CD14-positive monocyte (primary cell): ENCODE data around the gene CST8. TPM values are rescaled to one million over a fixed set of nuclear protein-coding genes. Genes with fewer than 3 reads are reported as not detected.

Source experiments
- DNase-seq, 3 donors: peaks; one replicate each; pipeline ENCODE4 v3.0.0-alpha.2; 2011 to 2022
- H2AFZ ChIP-seq: 2 replicates; pipeline ENCODE4 v1.6.0; 2012; ENCODE audit warnings: mild to moderate bottlenecking, low read depth, low read length, inconsistent platforms; ENCODE audit not compliant: insufficient read depth, poor library complexity, severe bottlenecking
- H3K27ac ChIP-seq, 2 donors: 1 replicate in 1 of 2; 2 replicates in 1 of 2; pipeline ENCODE4 v1.5.1; 2012 to 2013; ENCODE audit warnings: low read length in 2 of 2, control low read depth in 1 of 2, inconsistent platforms in 1 of 2, low read depth in 1 of 2, mild to moderate bottlenecking in 1 of 2
- H3K27me3 ChIP-seq, 2 donors: one replicate each; pipeline versions ENCODE4 v1.6.0 to v1.6.1; 2011 to 2013; ENCODE audit warnings: low read length in 2 of 2; ENCODE audit not compliant: control insufficient read depth in 2 of 2, insufficient read depth in 2 of 2
- H3K36me3 ChIP-seq, 2 donors: replicated peaks in 1 of 2; 1 replicate in 1 of 2; 2 replicates in 1 of 2; pipeline versions ENCODE4 v1.5.1 to v1.6.1; 2012 to 2013; ENCODE audit warnings: low read length in 2 of 2, control low read depth in 1 of 2, inconsistent platforms in 1 of 2, mild to moderate bottlenecking in 1 of 2; ENCODE audit not compliant: insufficient read depth in 2 of 2, control insufficient read depth in 1 of 2
- H3K4me1 ChIP-seq, 2 donors: 1 replicate in 1 of 2; 2 replicates in 1 of 2; pipeline versions ENCODE4 v1.5.1 to v1.6.1; 2012 to 2013; ENCODE audit warnings: low read length in 2 of 2, control low read depth in 1 of 2, inconsistent platforms in 1 of 2, mild to moderate bottlenecking in 1 of 2, moderate library complexity in 1 of 2; ENCODE audit not compliant: insufficient read depth in 2 of 2, control insufficient read depth in 1 of 2
- H3K4me2 ChIP-seq: replicated peaks from 2 replicates; pipeline ENCODE3; 2012; ENCODE audit warnings: low read length, moderate library complexity, mild to moderate bottlenecking; ENCODE audit not compliant: poor library complexity, severe bottlenecking; ENCODE audit errors: extremely low read depth
- H3K4me3 ChIP-seq, 3 experiments: fragments of 200-600 bp in 1 of 3; sonication (generic) in 1 of 3; replicated peaks in 1 of 3; 1 replicate in 2 of 3; 2 replicates in 1 of 3; pipeline ENCODE4 v1.5.1; 2011 to 2013; ENCODE audit warnings: low read length in 3 of 3, mild to moderate bottlenecking in 3 of 3, control low read depth in 2 of 3, low read depth in 2 of 3, inconsistent platforms in 1 of 3, moderate library complexity in 1 of 3
- H3K79me2 ChIP-seq: 2 replicates; pipeline ENCODE4 v1.6.0; 2012; ENCODE audit warnings: mild to moderate bottlenecking, control low read depth, inconsistent platforms, low read length, moderate library complexity; ENCODE audit not compliant: insufficient read depth
- H3K9ac ChIP-seq: 2 replicates; pipeline ENCODE4 v1.6.0; 2017; ENCODE audit warnings: low read length, mild to moderate bottlenecking; ENCODE audit not compliant: insufficient read depth, poor library complexity, severe bottlenecking
- H3K9me3 ChIP-seq, 2 donors: replicated peaks in 1 of 2; 1 replicate in 1 of 2; 2 replicates in 1 of 2; pipeline versions ENCODE4 v1.5.1 to v1.6.1; 2012 to 2013; ENCODE audit warnings: low read length in 2 of 2, control low read depth in 1 of 2; ENCODE audit not compliant: control insufficient read depth in 1 of 2, insufficient read depth in 1 of 2
- H4K20me1 ChIP-seq: 2 replicates; pipeline ENCODE4 v1.6.0; 2012; ENCODE audit warnings: mild to moderate bottlenecking, low read length, control low read depth, moderate library complexity; ENCODE audit not compliant: insufficient read depth
- H3K27ac Mint-ChIP-seq, 7 donors: one replicate each; pipeline ENCODE4 v1.8.0; 2020; ENCODE audit warnings: mild to moderate bottlenecking in 7 of 7, mixed read lengths in 7 of 7, moderate library complexity in 6 of 7, inconsistent platforms in 2 of 7
- H3K27me3 Mint-ChIP-seq, 3 donors: one replicate each; pipeline ENCODE4 v1.8.0; 2021 to 2022; ENCODE audit warnings: low read depth in 3 of 3, mild to moderate bottlenecking in 3 of 3, mixed read lengths in 3 of 3, moderate library complexity in 3 of 3, inconsistent platforms in 1 of 3
- H3K36me3 Mint-ChIP-seq, 2 donors: one replicate each; pipeline ENCODE4 v1.8.0; 2020; ENCODE audit warnings: mixed read lengths in 2 of 2, inconsistent platforms in 1 of 2, mild to moderate bottlenecking in 1 of 2
- H3K4me1 Mint-ChIP-seq: one replicate; pipeline ENCODE4 v1.8.0; 2020; ENCODE audit warnings: mild to moderate bottlenecking, mixed read lengths
- H3K4me3 Mint-ChIP-seq, 2 donors: one replicate each; pipeline ENCODE4 v1.8.0; 2020; ENCODE audit warnings: mild to moderate bottlenecking in 2 of 2, mixed read lengths in 2 of 2, moderate library complexity in 1 of 2
- H3K9me3 Mint-ChIP-seq, 7 donors: one replicate each; pipeline ENCODE4 v1.8.0; 2020 to 2022; ENCODE audit warnings: mixed read lengths in 7 of 7, mild to moderate bottlenecking in 6 of 7, moderate library complexity in 6 of 7, inconsistent platforms in 2 of 7
- WGBS: methylation state at CpG from one replicate; pipeline ENCODE4 v1.1.5; 2013; ENCODE audit warnings: missing lambda C conversion rate; ENCODE audit not compliant: insufficient coverage; 5-methylcytosine and 5-hydroxymethylcytosine counted together
- intact Hi-C, 2 donors: fragments of 100-400 bp; cut with micrococcal nuclease; formaldehyde crosslinking; loops; one replicate each; pipeline versions ENCODE4 v1.15.0 to v1.15.1; 2023
- polyA plus RNA-seq, 3 donors: library from polyadenylated mRNA; depleted of rRNA in 1 of 3; unstranded in 2 of 3; stranded (reverse) in 1 of 3; fragments of 300-500 nt in 2 of 3; fragments of >200 nt in 1 of 3; fragmentation: Illumina TruSeq in 2 of 3; gene quantifications; 1 replicate in 2 of 3; 2 replicates in 1 of 3; pipeline ENCODE4 v1.2.3, GENCODE V29; 2012 to 2021
- TF ChIP-seq, protein P1 (sequence below): fragments of 200-600 bp; IDR thresholded peaks from one replicate; pipeline ENCODE4 v1.8.0; 2022; ENCODE audit warnings: antibody characterized with exemption, mild to moderate bottlenecking

Gene CST8
- polyA plus RNA-seq, 3 donors: not detected

DNA sequence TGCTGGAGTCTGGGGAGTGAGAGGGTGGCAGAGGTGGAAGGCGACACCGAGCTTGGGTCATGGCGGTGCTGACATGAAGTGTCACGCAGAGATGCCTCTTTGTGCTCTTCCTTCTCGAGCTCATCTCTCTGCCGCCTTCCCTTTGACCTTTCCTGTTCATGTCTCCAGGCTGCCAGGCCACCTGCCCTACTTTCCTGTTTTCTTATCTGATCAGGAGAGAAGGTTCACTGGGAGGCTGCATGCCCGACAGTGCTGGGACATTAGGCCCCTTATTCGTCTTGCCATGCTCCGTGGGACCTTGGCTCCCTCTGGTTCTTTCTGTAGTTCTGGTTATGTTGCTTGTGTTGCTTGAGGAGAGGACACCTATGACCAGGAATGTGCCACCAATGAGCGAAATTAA lies 33.2 kb downstream of the CST8 start:
- TF ChIP-seq, protein P1, sequence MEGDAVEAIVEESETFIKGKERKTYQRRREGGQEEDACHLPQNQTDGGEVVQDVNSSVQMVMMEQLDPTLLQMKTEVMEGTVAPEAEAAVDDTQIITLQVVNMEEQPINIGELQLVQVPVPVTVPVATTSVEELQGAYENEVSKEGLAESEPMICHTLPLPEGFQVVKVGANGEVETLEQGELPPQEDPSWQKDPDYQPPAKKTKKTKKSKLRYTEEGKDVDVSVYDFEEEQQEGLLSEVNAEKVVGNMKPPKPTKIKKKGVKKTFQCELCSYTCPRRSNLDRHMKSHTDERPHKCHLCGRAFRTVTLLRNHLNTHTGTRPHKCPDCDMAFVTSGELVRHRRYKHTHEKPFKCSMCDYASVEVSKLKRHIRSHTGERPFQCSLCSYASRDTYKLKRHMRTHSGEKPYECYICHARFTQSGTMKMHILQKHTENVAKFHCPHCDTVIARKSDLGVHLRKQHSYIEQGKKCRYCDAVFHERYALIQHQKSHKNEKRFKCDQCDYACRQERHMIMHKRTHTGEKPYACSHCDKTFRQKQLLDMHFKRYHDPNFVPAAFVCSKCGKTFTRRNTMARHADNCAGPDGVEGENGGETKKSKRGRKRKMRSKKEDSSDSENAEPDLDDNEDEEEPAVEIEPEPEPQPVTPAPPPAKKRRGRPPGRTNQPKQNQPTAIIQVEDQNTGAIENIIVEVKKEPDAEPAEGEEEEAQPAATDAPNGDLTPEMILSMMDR: no peak
- Histone ChIP-seq H4K20me1 (no peaks in the 10 kb centered on the region), H3K36me3 (no peaks in the 10 kb centered on the region), H3K9me3 (peaks cover 7% of the 10 kb centered on the region in 2 donors), H3K27me3 (no peaks in the 10 kb centered on the region), H3K4me3 (no peak overlapping the region), H2AFZ (no peak overlapping the region), H3K79me2 (no peaks in the 10 kb centered on the region), H3K27ac (no peak overlapping the region), H3K4me1 (no peaks in the 10 kb centered on the region), H3K4me2 (no peak overlapping the region), H3K9ac (no peak overlapping the region)
- Mint-ChIP-seq H3K27ac (no peak overlapping the region), H3K4me3 (no peak overlapping the region), H3K4me1 (no peaks in the 10 kb centered on the region), H3K36me3 (no peaks in the 10 kb centered on the region), H3K9me3 (peaks cover 10 to 17% (median 11%) of the 10 kb centered on the region in 7 donors), H3K27me3 (peaks cover 0 to 6% (median 3%) of the 10 kb centered on the region in 3 donors)
- no peak for DNase-seq
- 94% methylated on average over 6 of the region's 10 CpGs for WGBS
- intact Hi-C loops: no loop called here

DNA sequence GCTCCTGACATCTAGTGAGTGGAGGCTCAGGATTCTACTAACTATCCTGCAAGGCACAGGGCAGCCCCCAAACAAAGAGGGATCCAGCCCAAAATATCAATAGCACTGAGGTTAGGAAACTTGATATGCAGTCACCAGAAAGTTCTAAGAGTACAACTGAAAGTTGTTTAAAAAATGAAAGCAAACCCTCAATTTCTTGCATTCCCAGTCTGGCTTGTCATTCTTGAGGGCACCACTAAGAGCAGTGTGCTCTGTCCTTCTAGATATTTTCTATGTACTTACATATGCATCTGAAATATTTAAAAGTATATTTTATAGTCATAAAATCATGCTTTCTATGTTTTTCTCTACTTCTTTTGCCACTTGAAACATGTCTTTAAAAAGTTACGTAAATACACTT lies 35.9 kb downstream of the CST8 start:
- H3K27ac Mint-ChIP-seq: no peak overlapping the region
- no peaks in the 10 kb centered on the region for H3K4me1 ChIP-seq
- H3K36me3 Mint-ChIP-seq: no peaks in the 10 kb centered on the region
- H3K27me3 ChIP-seq: no peaks in the 10 kb centered on the region
- no CpG with 5 or more reads among the region's 1 CpG for WGBS
- H3K79me2 ChIP-seq: no peaks in the 10 kb centered on the region
- H3K9me3 Mint-ChIP-seq: peaks cover 11 to 23% (median 14%) of the 10 kb centered on the region in 7 donors
- no peak overlapping the region for H3K4me3 Mint-ChIP-seq
- H3K9ac ChIP-seq: no peak overlapping the region
- no peak overlapping the region for H3K27ac ChIP-seq
- H3K27me3 Mint-ChIP-seq: peaks cover 0 to 4% (median 3%) of the 10 kb centered on the region in 3 donors
- no peaks in the 10 kb centered on the region for H3K36me3 ChIP-seq
- H3K9me3 ChIP-seq: peaks cover 7 to 8% of the 10 kb centered on the region in 2 donors
- peaks cover 4% of the 10 kb centered on the region for H3K4me1 Mint-ChIP-seq
- intact Hi-C loops: no loop called here
- no peak overlapping the region for H3K4me3 ChIP-seq
- TF ChIP-seq, protein P1: no peak
- H2AFZ ChIP-seq: no peak overlapping the region
- H4K20me1 ChIP-seq: no peaks in the 10 kb centered on the region
- DNase-seq: no peak
- H3K4me2 ChIP-seq: no peak overlapping the region
